ENCODE measurements around the gene GRIK4.

GRIK4 gene

GRCh38 chr11:120511820-120512738 lies 531 bp downstream of the GRIK4 start:
- DNase-seq, result peak; percentile 66

DNA sequence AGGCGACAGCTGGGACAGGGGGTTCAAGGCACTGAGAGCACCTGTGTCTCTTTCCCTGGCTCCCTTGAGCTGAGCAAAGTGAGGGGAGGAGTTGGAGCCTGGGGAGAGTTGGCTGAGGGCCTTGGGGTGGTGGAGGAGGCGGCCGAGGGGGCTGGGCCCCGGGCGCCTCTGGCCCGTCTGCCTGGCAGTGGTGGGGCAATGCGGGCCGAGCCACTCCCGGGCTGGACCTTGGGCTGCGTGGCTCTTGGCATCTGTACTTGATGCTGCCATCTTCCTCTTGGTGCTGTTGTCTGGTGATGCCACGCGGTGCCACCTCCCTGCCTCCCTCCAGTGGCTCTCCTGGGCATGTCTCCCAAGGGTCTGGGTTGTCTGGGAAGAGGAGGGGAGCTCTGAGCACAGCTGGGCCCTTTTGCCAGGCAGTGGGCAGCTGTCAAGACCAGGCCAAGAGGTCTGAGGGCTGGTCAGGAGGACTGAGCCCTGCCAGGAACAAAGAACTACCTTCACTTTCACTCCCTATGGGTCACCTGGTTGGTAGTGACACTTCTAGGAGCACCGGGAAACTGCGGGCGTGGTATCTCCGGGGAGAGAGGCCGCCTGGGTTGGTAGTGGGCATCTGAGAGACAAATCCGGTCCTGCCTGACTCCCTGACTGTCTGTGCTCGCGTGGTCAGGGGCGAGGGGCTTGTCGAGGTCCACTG lies 1.3 kb downstream of the GRIK4 start:
- peak; percentile 84 for DNase-seq

DNA sequence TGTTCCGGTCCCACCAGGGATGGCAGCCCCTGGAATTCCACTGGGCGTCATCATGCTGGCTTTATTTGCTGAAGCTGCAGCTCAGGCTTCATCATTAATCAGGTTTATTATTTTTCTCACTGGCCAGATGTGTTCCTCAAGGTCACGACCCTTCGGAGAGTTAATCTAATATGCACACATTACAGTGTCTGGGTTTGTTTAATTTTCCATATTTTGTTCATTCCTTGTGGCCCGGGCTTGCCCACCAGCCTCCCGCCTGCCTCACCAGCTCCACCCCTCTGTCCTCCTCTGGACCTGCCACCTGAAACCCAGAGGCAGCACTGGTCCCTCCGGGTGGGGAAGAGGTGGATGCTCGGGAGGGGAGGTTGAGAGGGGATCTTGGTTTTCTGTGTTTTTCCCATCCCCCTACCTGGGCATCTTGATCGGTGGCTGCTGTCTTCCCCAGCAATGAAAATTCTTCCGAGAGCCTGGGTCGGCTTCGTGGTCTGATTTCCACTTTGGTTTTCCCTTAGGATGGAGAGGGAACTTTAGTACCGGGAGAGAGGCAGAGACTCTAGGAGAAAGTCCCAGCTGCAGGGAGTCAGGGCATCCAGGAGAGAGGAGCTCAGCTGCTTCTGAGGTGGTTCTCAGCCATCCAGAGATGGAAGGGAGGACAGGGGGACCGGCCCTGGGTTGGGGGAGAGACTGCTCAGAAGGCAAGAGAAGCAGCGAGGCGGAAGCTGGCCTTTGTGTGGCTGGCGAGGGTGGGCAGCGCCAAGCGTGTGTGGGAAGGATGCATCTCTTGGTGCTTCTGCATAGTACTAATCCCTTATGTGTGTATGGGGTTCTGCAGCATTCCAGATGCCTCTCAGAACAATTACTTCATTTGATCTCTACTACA lies 2.1 kb downstream of the GRIK4 start:
- DNase-seq, result no peak

GRCh38 chr11:120514541-120515121 lies 3.1 kb downstream of the GRIK4 start:
- DNase-seq, result no peak

GRCh38 chr11:120515186-120515723 lies 3.7 kb downstream of the GRIK4 start:
- no peak for DNase-seq

DNA sequence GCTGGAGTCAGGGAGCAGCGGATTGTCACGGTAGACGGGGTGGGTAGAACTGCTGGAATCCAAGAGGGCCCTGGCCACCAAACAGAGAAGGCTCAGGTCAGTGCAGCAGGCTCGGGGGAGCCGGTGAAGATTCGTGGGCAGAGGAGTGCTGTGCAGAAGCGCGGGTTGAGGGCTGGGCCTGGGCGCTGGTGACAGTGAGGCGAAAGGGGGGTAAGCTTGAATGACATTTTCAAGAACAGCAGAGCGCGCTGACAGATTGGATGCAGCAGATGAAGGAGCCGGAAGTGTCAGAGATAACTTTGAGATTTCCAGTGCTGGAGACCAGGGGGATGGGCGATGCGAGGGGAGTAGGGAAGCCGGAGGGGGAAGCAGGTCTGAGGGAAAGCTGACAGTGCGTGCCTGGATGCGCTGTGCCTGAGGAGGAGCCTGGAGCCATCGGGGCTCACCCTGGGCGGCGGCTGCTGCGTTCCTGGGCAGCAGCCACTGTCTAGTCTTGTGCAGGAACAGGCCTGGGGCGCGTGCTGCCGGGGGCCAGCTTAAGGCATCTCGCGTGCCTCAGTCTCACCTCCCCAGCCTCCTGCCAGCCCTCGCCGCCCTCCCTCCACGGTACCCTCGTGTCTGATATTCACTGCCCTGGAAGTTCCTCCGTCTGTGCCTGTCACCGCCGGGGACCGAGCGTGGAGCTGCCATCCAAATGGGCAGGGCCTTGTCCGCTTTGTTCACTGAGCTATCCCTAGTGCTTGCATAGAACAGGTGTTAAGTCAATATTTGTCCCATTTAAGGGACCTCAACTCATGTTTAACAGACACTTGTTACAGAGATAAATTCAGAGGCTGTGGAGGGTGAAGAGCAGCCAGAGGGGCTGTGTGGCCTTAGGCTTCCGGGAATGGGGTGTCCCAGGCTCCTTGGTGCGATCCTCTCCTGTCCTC lies 5.2 kb downstream of the GRIK4 start:
- DNase-seq, result no peak

DNA sequence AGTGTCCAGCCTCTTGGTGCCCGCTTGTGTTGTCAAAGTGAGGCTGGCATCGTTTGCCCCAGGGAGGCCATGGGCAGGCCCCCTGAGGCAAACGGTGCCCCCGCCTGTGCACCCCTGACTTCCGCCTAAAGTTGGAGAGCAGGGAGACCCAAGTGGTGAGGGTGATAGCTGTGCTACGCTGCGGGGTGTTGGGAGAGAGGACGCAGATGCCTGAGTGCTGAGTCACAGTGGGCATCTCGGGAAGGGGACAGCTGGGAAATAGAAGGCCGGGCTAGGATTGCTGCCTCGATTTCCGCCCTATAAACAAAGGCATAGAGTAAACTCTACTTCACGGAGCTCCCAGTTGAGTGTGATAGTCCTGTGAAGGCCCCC lies 5.8 kb downstream of the GRIK4 start:
- peak; percentile 70 for DNase-seq

GRCh38 chr11:120517801-120518291 lies 6.3 kb downstream of the GRIK4 start:
- no peak for DNase-seq

- DNase-seq, result no peak
Measured at GRCh38 chr11:120518356-120518755, 6.8 kb downstream of the GRIK4 start.

GRCh38 chr11:120519474-120519873 lies 7.9 kb downstream of the GRIK4 start:
- no peak for DNase-seq

DNA sequence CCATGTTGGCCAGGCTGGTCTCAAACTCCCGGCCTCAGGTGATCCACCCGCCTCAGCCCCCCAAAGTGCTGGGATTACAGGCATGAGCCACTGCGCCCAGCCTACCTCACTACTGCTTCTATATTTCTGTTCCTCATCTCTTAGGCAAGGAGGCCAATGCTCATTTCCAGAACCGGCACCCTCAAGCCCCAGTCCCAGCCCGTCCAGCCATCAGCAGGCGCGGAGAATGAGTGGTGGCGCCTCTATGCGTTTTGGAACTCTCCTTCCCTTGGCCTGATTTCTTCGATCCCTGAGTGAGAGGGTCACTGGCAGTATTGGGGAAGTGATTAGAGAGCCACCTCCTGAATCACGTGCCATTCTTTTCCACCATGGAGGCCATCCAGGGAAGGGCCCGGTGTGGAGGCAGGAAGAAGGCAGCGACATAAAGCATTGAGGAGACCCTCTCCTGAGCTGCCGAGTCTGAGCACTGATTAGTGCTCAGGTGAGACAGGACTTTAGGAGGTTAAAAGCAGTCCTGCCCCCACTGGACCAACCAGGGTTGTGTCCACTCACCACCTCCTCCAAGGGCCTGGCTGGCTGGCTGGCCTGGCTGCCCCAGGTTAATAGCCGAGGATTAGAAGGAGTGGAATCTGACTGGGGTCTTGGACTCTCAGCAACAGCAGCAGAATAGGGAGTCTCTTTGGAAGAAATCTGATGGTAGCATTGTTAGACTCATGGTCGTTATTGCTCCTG lies 8.7 kb downstream of the GRIK4 start:
- DNase-seq, result no peak

- DNase-seq, result no peak
Measured at GRCh38 chr11:120521176-120521575, 9.6 kb downstream of the GRIK4 start.

DNA sequence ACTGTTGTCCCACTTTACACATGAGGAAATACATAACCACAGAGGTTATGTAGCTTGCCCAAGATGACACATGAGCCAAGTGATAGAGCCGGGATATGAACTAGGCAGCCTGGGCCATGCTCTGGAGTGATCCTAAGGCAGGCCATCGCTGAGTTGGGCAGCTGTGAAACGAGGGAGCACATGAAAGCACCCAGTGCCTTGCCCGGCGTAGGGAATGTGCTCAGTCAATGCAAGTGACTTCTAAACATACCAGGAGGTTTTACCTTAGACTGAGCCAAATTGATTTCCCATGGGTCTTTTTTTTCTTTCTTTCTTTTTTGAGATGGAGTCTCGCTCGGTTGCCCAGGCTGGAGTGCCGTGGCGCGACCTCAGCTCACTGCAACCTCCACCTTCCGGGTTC lies 10.5 kb downstream of the GRIK4 start:
- no peak for DNase-seq

DNA sequence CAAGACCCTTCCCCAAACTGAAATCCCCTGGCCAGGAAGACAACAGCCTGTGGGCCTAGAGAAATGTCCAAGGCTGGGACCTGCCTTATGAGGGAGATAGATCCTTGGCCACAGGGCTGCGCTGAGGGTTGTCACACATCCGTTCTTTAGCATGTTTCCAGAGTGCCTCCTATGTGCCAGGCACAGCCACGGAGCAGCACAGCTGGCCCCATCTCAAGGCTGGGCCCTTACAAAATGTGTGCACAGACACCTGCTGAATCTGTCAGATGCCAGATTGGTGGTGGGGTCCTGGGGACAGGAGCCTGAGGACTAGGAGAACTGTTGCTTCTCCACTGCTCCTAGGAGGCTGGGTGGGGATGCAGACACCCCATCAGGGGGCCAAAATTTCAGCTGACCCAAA lies 11.2 kb downstream of the GRIK4 start:
- DNase-seq, result no peak

DNA sequence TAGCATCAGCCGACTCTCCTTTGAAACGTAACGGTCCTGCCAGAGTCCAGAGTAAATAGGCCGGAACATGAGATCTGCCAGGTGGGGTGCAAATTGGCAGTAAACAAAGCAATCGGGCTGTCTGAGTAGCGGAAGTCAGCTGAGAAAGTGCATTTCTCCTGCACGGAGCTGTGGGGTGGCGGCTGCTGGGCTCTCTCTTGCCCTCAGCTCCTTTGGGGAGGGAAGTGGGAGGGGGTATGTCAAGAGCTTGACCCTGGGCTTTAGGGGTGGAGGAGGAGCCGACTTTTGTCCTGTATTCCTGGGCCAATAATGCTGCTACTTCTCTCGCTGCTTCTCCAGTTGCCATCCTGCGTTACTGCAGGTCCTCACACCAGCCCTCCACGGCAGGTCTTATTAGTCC lies 11.6 kb downstream of the GRIK4 start:
- DNase-seq, result no peak

- DNase-seq, result no peak
Measured at GRCh38 chr11:120524536-120525085, 13.1 kb downstream of the GRIK4 start.

DNA sequence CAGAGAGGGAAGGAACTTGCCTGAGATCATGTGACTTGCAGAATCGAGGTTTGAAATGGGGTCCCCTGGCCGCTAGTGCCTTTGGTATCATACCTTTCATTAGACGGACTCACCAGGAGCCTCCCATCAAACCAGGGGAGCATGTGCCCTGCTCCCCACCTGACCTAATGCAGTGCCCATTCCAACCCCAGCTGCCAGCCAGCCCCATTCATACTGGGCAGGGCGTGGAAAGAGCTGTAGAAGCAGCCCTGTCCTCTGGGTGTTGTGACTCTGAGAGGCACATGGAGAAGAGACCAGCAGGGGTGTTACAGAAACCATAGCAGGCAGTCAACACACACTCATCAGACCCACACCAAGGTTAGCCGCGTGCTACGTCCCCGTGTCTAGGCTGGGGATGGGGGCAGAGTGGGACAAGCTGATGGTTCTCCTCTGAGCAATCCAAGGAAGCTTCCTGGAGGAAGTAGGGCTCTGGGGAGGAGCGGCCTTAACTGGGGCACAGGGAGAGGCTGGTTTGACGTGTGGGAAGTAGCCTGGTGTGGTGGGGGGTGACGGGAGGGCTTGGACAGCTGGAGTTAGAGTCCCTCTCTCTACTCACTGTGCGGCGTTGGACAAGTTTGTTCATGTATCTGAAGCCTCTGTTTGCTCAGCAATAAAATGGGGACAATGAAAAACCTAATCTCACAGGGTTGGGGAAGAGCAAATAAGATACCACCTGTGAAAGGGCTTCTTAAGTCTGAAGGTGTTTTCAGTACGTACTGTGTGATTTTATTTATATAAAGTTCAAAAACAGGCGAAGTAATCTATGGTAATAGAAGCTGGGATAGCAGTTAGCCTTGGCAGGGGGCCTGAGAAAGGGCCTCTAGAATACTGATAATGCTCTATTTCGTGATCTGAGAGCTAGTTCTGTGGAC lies 14.0 kb downstream of the GRIK4 start:
- DNase-seq, result no peak

DNA sequence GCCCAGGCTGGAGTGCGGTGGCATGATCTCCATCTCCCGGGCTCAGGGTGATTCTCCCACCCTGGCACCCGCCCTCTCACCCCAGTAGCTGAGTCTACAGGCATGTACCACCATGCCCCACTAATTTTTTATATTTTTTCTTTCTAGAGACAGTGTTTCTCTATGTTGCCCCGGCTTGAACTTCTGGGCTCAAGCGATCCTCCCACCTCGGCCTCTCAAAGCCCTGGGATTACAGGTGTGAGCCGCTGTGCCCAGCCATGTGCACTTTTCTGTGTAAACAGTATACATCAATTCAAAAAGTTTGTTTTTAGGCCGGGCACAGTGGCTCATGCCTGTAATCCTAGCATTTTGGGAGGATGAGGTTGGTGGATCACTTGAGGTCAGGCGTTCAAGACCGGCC lies 14.7 kb downstream of the GRIK4 start:
- no peak for DNase-seq

- no peak for DNase-seq
Measured at GRCh38 chr11:120527111-120527761, 15.7 kb downstream of the GRIK4 start.
